GM10248 (cell line): Measurements from ENCODE around the gene LMNTD1.

ENCODE experiments used
- CTCF ChIA-PET: fragments of 300-600 bp; sonication (Branson Sonifier 250); formaldehyde crosslinking; extraction: SDS; loops from one replicate; lab custom pipeline; 2021; ENCODE audit warnings: antibody characterized with exemption; lab: Yijun Ruan, JAX
- POLR2A ChIA-PET: fragments of 350-650 bp; sonication (Branson Sonifier 250); formaldehyde crosslinking; extraction: SDS; loops from one replicate; lab custom pipeline; 2020; ENCODE audit warnings: antibody characterized with exemption; lab: Yijun Ruan, JAX
- DNase-seq: peaks from one replicate; pipeline ENCODE4 v3.0.0; 2012; ENCODE audit errors: extremely low spot score
- TF ChIP-seq, protein P1 (sequence below): IDR thresholded peaks from 2 replicates; pipeline ENCODE4 v1.5.1; 2012; ENCODE audit warnings: mild to moderate bottlenecking, low read depth; ENCODE audit errors: extremely low read depth, missing control alignments, control extremely low read depth

The LMNTD1 gene

DNA sequence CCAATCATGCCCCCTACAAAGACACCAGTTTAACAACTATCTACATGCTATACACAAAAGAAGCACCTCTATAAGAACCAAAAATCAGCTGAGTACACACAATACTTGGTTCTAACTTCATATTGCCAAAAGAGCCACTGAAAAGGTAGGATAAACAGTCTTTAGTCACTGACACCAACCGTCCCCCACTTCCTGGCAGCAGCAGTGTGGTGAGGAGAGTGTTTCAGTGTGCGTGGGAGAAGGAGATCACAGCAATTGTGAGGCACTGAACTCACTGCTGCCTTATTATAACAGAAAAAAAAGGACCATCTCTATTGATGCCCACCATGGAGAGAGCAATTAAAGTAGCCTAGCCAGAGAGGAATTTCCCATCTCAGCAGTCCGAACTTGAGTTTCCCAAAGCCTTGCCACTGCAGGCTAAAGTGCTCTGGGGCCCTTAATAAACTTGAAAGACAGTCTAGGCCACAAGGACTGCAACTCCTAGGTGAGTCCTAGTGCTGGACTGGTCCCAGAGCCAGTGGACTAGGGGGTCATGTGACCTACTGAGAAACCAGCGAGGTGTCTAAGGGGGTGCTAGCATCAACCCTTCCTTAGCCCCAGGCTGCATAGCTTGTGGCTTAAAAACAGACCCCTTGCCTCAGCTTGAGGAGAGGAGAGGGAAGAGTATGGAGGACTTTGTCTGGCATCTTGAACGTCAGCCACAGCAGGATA lies 37.1 kb upstream of the LMNTD1 start:
- TF ChIP-seq, protein P1, sequence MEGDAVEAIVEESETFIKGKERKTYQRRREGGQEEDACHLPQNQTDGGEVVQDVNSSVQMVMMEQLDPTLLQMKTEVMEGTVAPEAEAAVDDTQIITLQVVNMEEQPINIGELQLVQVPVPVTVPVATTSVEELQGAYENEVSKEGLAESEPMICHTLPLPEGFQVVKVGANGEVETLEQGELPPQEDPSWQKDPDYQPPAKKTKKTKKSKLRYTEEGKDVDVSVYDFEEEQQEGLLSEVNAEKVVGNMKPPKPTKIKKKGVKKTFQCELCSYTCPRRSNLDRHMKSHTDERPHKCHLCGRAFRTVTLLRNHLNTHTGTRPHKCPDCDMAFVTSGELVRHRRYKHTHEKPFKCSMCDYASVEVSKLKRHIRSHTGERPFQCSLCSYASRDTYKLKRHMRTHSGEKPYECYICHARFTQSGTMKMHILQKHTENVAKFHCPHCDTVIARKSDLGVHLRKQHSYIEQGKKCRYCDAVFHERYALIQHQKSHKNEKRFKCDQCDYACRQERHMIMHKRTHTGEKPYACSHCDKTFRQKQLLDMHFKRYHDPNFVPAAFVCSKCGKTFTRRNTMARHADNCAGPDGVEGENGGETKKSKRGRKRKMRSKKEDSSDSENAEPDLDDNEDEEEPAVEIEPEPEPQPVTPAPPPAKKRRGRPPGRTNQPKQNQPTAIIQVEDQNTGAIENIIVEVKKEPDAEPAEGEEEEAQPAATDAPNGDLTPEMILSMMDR: no peak
- ChIA-PET CTCF (no interaction called here), POLR2A (no interaction called here)
- no peak for DNase-seq

GRCh38 chr12:25587346-25587745 lies 34.3 kb upstream of the LMNTD1 start:
- CTCF ChIA-PET: no interaction called here
- POLR2A ChIA-PET: no interaction called here
- DNase-seq: no peak
- TF ChIP-seq, protein P1: no peak

DNA sequence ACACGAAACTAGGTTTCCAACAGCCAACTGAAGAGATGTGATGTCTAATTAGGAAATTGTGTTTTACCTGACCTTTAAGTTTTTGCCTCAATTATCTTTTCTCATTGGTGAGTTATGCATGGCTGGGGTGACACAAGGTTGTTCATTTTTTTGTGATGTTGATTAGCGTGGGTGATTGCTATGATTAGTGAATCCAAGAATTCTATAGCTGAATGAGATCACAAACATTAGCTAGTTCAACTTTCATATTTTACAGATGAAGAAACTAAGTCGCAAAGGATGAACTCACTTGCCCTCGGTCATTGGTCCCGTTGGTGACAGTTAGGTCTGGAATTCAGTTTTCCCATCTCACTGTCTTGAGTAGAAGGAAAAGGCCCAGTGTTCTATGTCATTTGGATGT lies 32.6 kb upstream of the LMNTD1 start:
- no peak for DNase-seq
- TF ChIP-seq, protein P1: no peak
- CTCF ChIA-PET: no interaction called here
- POLR2A ChIA-PET: no interaction called here

DNA sequence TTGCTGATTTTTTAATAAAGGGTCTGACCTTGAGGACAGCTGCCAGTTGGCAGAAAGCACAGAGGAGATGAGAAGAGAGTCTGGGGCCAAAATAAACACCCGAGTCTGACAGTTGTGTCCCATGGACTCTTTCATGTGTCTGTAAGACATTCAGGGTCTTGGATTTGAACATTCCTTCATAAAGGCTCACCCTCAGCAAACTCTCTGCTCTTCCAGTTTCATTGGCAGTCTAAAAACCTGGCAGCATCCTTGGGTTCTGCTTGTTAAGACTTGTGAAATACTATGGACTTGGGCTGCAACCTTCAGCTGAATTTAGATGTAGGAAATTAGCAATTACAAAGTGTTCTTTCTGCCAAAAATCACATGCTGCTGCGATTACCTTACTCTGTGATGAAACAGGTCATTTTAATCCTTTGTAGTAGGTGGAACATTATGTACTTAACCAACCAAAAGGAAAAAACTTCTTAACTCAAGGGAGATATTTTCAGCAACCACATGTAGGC lies 32.0 kb upstream of the LMNTD1 start:
- POLR2A ChIA-PET: no interaction called here
- no peak for DNase-seq
- TF ChIP-seq, protein P1: no peak
- CTCF ChIA-PET: no interaction called here

DNA sequence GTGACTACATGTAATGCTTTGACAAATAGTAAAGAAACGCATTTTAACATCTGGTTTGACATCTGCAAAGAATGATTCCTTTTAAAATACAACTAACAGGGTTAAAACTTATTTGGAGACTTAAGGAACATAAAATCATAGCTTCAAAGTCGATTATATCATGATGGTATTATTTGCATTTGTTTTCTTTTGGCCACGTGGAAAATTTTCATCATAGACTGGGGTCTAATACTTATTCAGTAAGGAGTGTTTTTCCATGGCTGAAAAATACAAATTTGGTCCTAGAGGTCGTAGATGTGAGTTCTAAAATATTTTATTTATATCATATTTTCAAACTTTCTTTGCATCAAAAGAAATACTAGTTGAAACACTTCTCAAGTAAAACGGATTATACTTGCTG lies 31.5 kb upstream of the LMNTD1 start:
- no peak for DNase-seq
- ChIA-PET CTCF (interaction anchor here (1.3 kb wide), 1 partner anchor 16 kb away, joined by 3 read pairs; no protein-coding TSS in a partner anchor), POLR2A (no interaction called here)
- TF ChIP-seq, protein P1: no peak

GRCh38 chr12:25583545-25583944 lies 30.5 kb upstream of the LMNTD1 start:
- CTCF ChIA-PET: interaction anchor here (1.3 kb wide), 1 partner anchor 15 kb away, joined by 3 read pairs; no protein-coding TSS in a partner anchor
- POLR2A ChIA-PET: no interaction called here

More at GRCh38 chr12:25583545-25583944, 30.5 kb upstream of the LMNTD1 start:
- no peak for DNase-seq
- TF ChIP-seq, protein P1: no peak
